Renal cortex interstitium (tissue), 11 donors: ENCODE measurements around the gene C3orf70. TPM values are rescaled to one million over a fixed set of nuclear protein-coding genes. Genes with fewer than 3 reads are reported as not detected.
"Not testable (repeated sequence)": the region's sequence is repeated elsewhere in the genome, so short reads cannot be mapped to it uniquely, and the experiment has no call there.

ENCODE experiments used
- DNase-seq, 11 donors: peaks; one replicate each; pipeline ENCODE4 v3.0.0-alpha.2; 2013; ENCODE audit warnings: low read depth in 9 of 11, low spot score in 4 of 11; ENCODE audit errors: extremely low read depth in 1 of 11
- polyA plus RNA-seq, 3 donors: library from polyadenylated mRNA; unstranded; fragments of 120-200 nt; gene quantifications; one replicate each; pipeline ENCODE4 v1.2.1, GENCODE V29; 2013; ENCODE audit not compliant: insufficient read length in 3 of 3

C3orf70 gene
- polyA plus RNA-seq, 3 donors: 6.8 to 9.2 (median 9.1) TPM

DNA sequence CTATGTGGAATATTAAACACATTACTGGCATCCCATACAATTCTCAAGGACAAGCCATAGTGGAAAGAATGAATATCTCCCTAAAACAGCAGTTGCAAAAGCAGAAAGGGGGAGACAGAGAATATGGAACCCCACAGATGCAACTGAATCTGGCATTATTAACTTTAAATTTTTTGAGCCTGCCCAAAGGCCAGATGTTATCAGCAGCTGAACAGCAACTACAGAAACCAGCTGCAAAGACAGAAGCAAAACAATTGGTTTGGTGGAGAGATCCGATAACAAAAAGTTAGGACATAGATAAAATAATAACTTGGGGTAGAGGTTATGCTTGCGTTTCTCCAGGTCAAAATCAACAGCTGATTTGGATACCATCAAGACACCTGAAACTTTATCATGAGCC is 43.8 kb downstream of the C3orf70 start:
- DNase-seq: not testable (repeated sequence)

DNA sequence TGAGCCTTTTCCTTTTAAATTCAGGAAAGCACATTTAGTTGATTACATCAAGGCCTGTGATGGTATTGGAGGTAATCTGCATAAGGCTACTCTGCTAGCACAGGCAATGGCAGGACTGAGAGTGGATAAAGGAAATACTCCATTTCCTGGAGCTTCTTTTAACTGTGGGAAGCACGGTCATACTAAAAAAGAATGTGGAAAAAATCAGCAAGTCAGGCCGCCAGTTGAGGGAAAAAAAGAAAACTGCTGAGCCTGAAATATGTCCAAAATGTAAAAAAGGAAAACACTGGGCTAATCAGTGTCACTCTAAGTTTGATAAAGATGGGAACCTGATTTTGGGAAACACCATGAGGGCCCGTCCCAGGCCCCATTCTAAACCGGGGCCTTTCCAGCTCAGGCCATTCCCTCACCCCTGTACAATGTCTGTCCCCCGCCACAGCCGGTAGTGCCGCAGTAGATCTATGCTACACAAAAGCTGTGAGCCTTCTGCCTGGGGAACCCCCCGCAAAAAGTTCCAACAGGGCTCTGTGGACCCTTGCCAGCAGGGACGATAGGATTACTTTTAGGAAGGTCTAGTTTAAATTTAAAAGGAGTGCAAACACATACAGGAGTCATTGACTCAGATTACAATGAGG is 46.5 kb downstream of the C3orf70 start:
- DNase-seq: not testable (repeated sequence)

DNA sequence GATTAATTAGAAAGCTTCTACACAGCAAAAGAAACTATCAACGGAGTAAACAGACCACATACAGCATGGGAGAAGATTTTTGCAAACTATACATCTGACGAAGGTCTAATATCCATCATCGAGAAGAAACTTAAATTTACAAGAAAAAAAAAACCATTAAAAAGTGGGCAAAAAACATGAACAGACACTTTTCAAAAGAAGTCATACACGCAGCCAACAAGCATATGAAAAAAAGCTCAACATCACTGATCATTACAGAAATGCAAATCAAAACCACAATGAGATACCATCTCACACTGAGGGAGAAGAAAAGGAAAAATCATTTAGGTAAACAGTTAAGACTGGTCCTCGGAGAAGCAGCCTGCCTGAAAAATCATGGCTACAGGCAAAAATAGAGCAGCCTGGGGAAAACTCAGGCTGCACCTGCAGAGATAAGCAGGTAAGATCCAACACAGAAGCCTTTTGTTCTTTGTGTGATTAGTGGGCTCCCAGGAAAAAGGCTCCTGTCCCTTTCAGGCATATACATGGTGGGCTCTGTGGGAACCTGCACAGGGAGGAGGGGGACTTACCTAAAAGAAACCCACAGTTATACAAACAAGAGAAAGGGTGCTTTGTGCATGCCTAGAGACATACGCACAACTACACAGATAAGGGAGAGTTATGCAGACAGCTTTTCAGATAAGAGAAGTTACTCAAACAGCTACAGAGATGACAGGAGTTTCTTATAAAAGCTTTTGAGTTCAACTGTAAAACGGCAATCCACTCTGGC is 49.3 kb downstream of the C3orf70 start:
- DNase-seq: no peak

DNA sequence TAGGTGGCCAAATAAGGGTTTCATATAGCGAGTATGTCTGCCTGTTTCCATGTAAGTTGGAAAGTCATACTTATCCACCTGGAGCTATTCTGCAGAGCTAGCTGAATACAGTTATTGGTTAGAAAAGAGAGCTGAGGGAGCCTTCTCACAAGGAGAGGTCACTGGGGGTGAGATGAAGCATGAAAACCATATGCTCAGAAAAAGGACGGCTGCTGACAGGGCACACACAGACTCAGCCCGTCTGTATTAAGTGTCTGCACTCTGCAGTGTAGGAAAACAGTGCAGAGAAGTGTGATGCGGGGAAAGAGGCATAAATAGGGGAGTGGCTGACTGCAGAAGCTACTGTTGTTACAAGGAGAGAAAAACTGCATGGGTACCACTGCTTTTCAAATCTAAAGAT is 58.2 kb downstream of the C3orf70 start:
- DNase-seq: no peak

GRCh38 chr3:185093116-185093515 is 59.7 kb downstream of the C3orf70 start:
- no peak for DNase-seq

GRCh38 chr3:185090811-185091210 is 62.0 kb downstream of the C3orf70 start:
- no peak for DNase-seq

- DNase-seq: no peak
These were observed 63.1 kb downstream of the C3orf70 start for GRCh38 chr3:185089751-185090150.

- DNase-seq: no peak
These were observed 63.5 kb downstream of the C3orf70 start for GRCh38 chr3:185089343-185089742.

GRCh38 chr3:185087419-185087818 is 65.4 kb downstream of the C3orf70 start:
- DNase-seq: no peak

- DNase-seq: no peak
These were observed 68.0 kb downstream of the C3orf70 start for GRCh38 chr3:185084901-185085300.

- DNase-seq: no peak
These were observed 68.5 kb downstream of the C3orf70 start for GRCh38 chr3:185084402-185084801.

DNA sequence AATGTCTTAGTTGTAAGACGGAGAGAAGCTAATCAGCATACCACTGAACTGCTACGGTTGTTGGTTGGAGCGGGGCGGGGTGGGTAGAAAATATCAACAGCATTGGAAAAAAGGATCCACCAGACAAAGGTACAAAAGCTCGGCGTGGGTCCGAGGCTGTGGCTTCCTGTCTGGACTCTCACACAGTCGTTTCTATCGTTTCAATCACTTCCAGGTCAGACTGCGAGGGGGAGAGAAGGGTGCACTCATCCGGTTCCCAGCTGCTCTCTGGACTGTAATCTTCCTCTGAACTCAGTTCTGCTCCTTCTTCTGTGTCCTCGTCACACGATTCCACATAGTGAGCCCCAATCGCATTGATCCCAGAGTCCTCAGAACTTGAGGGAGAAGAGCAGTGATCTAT is 70.0 kb downstream of the C3orf70 start:
- no peak for DNase-seq

DNA sequence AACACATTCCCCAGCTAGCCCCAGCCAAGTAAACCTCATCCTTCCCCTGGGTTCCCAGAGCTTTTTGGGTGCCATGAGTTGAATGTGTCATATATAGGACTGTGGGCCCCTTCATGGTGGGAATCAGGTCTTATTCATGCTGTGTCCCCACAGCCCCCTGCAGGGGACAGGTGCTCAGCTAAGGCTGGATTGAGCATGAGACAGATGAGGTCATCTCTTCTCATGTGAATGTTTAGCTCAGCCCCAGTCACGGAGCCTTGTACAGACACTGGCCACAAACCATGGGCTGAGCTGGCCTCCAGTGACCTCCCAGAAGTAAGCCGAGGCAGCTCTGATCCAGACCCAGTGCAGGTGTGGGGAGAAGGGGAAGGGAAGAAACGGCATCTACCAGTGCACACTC is 70.7 kb downstream of the C3orf70 start:
- DNase-seq: no peak

GRCh38 chr3:185081521-185081920 is 71.3 kb downstream of the C3orf70 start:
- no peak for DNase-seq

DNA sequence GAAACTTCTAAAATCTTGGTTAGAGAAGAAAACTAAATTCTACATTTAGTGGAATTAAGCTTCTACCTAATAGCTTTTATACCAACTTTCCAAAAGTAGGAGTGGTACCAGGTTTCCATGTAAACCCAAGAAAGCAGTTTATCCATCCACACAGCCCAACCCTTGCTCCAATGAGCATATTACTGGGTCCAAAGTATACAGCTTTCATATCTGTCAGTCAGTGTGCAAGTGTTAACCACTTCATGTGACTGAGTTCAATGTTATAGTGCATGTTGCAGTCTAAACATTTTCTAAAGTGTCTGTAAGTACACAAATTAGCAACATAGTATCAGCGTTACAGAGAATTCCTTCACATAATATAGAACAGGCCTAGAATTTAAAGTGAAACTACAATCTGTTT is 73.2 kb downstream of the C3orf70 start:
- DNase-seq: no peak

DNA sequence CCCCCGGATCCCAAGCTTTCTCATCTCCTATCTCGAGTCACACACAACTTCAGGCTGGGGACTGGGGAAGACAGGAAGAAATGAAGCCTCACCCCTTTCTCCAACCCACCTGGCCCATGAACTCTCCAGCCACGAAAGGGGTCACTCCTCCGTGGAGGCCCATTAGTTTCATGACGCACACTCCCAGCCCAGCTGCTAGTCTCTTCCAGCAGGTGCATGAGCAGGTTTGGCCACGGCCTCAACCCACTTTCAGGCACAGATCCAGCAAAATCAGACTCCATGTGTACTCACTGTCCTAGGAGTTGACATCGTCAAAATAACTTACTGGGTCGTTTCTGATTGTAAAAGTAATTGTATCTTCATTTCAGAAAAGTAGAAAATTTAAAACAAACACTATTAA is 76.6 kb downstream of the C3orf70 start:
- DNase-seq: no peak

- no peak for DNase-seq
These were observed 77.3 kb downstream of the C3orf70 start for GRCh38 chr3:185075547-185075946.

DNA sequence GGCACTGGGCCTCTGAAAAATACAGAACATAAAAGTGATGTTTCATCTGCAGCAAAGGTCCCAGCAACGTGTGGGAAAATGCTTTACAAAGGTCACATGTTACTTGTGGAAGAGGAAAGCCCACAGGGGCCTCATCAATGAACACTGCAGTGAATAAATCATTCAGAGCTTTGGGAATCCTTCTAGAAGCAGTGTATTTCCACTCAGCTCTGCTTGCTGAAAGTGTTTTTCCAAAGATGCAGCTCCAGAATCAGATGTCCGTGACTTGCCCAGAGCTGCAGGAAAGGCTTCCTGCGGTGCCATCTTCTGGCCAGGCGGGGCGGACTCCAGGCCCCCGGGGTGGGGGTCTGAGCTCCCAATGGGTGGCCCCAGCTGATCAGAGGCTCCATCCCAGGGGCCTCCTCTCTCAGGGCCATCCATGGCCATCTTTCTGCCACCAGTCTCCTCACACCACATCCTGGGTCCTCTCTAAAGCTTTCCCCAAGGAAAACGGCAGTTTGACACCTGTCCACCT is 81.5 kb downstream of the C3orf70 start:
- DNase-seq: no peak

GRCh38 chr3:185070491-185071286 is 82.2 kb downstream of the C3orf70 start:
- no peak for DNase-seq
